ENCODE results near the gene DHX40. TPM values are rescaled to one million over a fixed set of nuclear protein-coding genes. Genes with fewer than 3 reads are reported as not detected.

Gene DHX40
- total and polyA plus RNA-seq, 12 donors: 19.3 to 48.6 (median 36.2) TPM

GRCh38 chr17:59634632-59635541 is 69.5 kb downstream of the DHX40 start:
- Histone ChIP-seq H3K27ac (peak overlapping the region in 4 of 5 donors; percentile 20 to 79 (median 52)), H3K4me3 (no peak overlapping the region), H3K9me3 (replicated peaks in 1 of 3) (no peaks in the 10 kb centered on the region), H3K27me3 (no peaks in the 10 kb centered on the region), H3K4me1 (replicated peaks in 1 of 2) (peaks cover 28 to 88% of the 10 kb centered on the region in 2 donors), H3K36me3 (replicated peaks in 1 of 2) (no peaks in the 10 kb centered on the region)
- WGBS, 4 donors: 24 to 39% (median 36%) methylated on average over 3 of the region's 3 CpGs
- intact Hi-C loops (cut with DNase I): no loop called here
- DNase-seq: no peak
- no peak for TF ChIP-seq POLR2A (IDR thresholded peaks at IDR 0.05)
- no peak for TF ChIP-seq CTCF (IDR thresholded peaks at IDR 0.05)

- intact Hi-C loops (cut with DNase I): no loop called here
- TF ChIP-seq POLR2A (IDR thresholded peaks at IDR 0.05): no peak
- no peak for TF ChIP-seq CTCF (IDR thresholded peaks at IDR 0.05)
- Histone ChIP-seq H3K4me1 (replicated peaks in 1 of 2) (peaks cover 29 to 90% of the 10 kb centered on the region in 2 donors), H3K36me3 (replicated peaks in 1 of 2) (no peaks in the 10 kb centered on the region), H3K4me3 (no peak overlapping the region), H3K9me3 (replicated peaks in 1 of 3) (no peaks in the 10 kb centered on the region), H3K27me3 (no peaks in the 10 kb centered on the region), H3K27ac (peak overlapping the region in 1 of 5 donors; percentile 5)
- DNase-seq: no peak
- 80 to 97% (median 82%) methylated on average over 1 of the region's 1 CpG for WGBS, 4 donors
These were observed 72.4 kb downstream of the DHX40 start for GRCh38 chr17:59637611-59638310.

GRCh38 chr17:59638553-59638952 is 73.1 kb downstream of the DHX40 start:
- H3K27ac ChIP-seq: no peak overlapping the region
- no peaks in the 10 kb centered on the region for H3K27me3 ChIP-seq
- H3K36me3 ChIP-seq (replicated peaks in 1 of 2): no peaks in the 10 kb centered on the region
- 79 to 80% (median 80%) methylated on average over 10 of the region's 10 CpGs for WGBS, 4 donors
- no peak overlapping the region for H3K4me3 ChIP-seq
- DNase-seq: no peak
- intact Hi-C loops (cut with DNase I): no loop called here
- peaks cover 21 to 90% of the 10 kb centered on the region in 2 donors for H3K4me1 ChIP-seq (replicated peaks in 1 of 2)
- TF ChIP-seq CTCF (IDR thresholded peaks at IDR 0.05) (no peak), POLR2A (IDR thresholded peaks at IDR 0.05) (no peak)
- no peaks in the 10 kb centered on the region for H3K9me3 ChIP-seq (replicated peaks in 1 of 3)

GRCh38 chr17:59641799-59642484 is 76.5 kb downstream of the DHX40 start:
- intact Hi-C loops (cut with DNase I): no loop called here
- no peaks in the 10 kb centered on the region for H3K27me3 ChIP-seq
- DNase-seq: no peak
- peaks cover 11 to 76% of the 10 kb centered on the region in 2 donors for H3K4me1 ChIP-seq (replicated peaks in 1 of 2)
- peaks cover 0 to 23% of the 10 kb centered on the region in 2 donors for H3K36me3 ChIP-seq (replicated peaks in 1 of 2)
- H3K27ac ChIP-seq: no peak overlapping the region
- no peak for TF ChIP-seq POLR2A (IDR thresholded peaks at IDR 0.05)
- TF ChIP-seq CTCF (IDR thresholded peaks at IDR 0.05): no peak
- H3K4me3 ChIP-seq: peak overlapping the region in 1 of 4 donors; percentile 9
- 20 to 30% (median 26%) methylated on average over 2 of the region's 2 CpGs for WGBS, 4 donors
- no peaks in the 10 kb centered on the region for H3K9me3 ChIP-seq (replicated peaks in 1 of 3)

Data from adrenal gland (tissue), 12 donors.